OCI-LY1 (cell line): ENCODE data around the gene SPTLC3.

Experiments
- CTCF ChIP-seq: fragments of 200-600 bp; sonication (generic), shearing (Covaris generic); IDR thresholded peaks from 2 replicates; pipeline ENCODE4 v1.5.1; 2017; ENCODE audit warnings: mild to moderate bottlenecking, antibody characterized with exemption, low read length, moderate library complexity, mixed read lengths
- EZH2 ChIP-seq: fragments of 200-600 bp; sonication (generic), shearing (Covaris generic); IDR thresholded peaks from 2 replicates; pipeline ENCODE4 v1.8.0; 2017; ENCODE audit warnings: borderline replicate concordance, mixed run types, mild to moderate bottlenecking, antibody characterized with exemption, low read length, moderate library complexity, mixed read lengths

- no peak for TF ChIP-seq EZH2
- TF ChIP-seq CTCF: no peak
Measured at GRCh38 chr20:12997128-12997655, 11.6 kb upstream of the SPTLC3 start.
